ENCODE measurements around the gene TMPRSS4.

DNA sequence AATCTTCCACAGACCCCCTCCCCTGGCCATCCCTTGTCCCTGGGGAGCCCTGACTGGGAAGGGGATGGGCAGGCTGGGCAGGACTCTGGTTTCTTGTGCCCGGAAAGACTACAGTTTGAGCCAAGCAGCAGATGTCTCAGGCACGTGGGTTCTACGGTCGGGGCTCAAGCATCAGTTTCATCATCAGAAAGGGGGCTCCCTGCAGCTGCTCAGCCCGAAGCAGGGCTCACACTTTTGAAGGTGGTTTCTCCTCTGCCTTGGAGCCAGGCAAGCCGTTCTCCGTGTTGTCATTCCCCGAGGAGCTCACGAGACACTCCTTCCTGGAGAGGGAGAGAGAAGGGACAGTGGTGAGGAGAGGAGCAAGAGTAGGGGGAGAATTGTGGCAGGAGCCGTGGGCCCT, 59.9 kb downstream of the TMPRSS4 start:
- TF ChIP-seq, protein P1, sequence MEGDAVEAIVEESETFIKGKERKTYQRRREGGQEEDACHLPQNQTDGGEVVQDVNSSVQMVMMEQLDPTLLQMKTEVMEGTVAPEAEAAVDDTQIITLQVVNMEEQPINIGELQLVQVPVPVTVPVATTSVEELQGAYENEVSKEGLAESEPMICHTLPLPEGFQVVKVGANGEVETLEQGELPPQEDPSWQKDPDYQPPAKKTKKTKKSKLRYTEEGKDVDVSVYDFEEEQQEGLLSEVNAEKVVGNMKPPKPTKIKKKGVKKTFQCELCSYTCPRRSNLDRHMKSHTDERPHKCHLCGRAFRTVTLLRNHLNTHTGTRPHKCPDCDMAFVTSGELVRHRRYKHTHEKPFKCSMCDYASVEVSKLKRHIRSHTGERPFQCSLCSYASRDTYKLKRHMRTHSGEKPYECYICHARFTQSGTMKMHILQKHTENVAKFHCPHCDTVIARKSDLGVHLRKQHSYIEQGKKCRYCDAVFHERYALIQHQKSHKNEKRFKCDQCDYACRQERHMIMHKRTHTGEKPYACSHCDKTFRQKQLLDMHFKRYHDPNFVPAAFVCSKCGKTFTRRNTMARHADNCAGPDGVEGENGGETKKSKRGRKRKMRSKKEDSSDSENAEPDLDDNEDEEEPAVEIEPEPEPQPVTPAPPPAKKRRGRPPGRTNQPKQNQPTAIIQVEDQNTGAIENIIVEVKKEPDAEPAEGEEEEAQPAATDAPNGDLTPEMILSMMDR (IDR thresholded peaks at IDR 0.05; ENCODE audit: low read depth, low read length), result no peak
- TF ChIP-seq MYC (IDR thresholded peaks at IDR 0.05; ENCODE audit: low read depth, low read length) (no peak), POLR2A (IDR thresholded peaks at IDR 0.05; ENCODE audit: extremely low read depth, insufficient read length) (no peak)
- TF ChIP-seq, protein P2, sequence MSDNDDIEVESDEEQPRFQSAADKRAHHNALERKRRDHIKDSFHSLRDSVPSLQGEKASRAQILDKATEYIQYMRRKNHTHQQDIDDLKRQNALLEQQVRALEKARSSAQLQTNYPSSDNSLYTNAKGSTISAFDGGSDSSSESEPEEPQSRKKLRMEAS (IDR thresholded peaks at IDR 0.05; ENCODE audit: low read depth, low read length), result no peak
